ENCODE results near the gene CACNA1C. TPM values are rescaled to one million over a fixed set of nuclear protein-coding genes. Genes with fewer than 3 reads are reported as not detected.

The CACNA1C gene
- total RNA-seq, 2 donors from 2014 or later, result 0.84 to 10.2 TPM

- no peaks in the 10 kb centered on the region for H3K9me3 ChIP-seq
- H3K4me1 ChIP-seq, result no peaks in the 10 kb centered on the region
- intact Hi-C loops (cut with DNase I), result no loop called here
- no peak overlapping the region for H3K27ac ChIP-seq
- no peak overlapping the region for H3K4me3 ChIP-seq
- H3K36me3 ChIP-seq, result no peaks in the 10 kb centered on the region
- H3K9ac ChIP-seq (ENCODE audit: low read depth in 2 of 2, low read length in 2 of 2), result no peak overlapping the region
- H3K27me3 ChIP-seq, result no peaks in the 10 kb centered on the region
- DNase-seq, result no peak
- TF ChIP-seq CTCF (IDR thresholded peaks at IDR 0.05), result no peak
Observed at GRCh38 chr12:2231011-2231595, 178.3 kb downstream of the CACNA1C start.

- Histone ChIP-seq H3K36me3 (no peaks in the 10 kb centered on the region), H3K27me3 (no peaks in the 10 kb centered on the region), H3K9ac (ENCODE audit: low read depth in 2 of 2, low read length in 2 of 2) (no peak overlapping the region), H3K4me1 (no peaks in the 10 kb centered on the region), H3K4me3 (no peak overlapping the region), H3K9me3 (no peaks in the 10 kb centered on the region), H3K27ac (no peak overlapping the region)
- intact Hi-C loops (cut with DNase I), result no loop called here
- no peak for TF ChIP-seq CTCF (IDR thresholded peaks at IDR 0.05)
- DNase-seq, result no peak
Observed at GRCh38 chr12:2231956-2232355, 179.2 kb downstream of the CACNA1C start.

GRCh38 chr12:2233034-2233433 lies 180.2 kb downstream of the CACNA1C start:
- no peak overlapping the region for H3K27ac ChIP-seq
- intact Hi-C loops (cut with DNase I), result no loop called here
- H3K4me1 ChIP-seq, result no peaks in the 10 kb centered on the region
- no peak for DNase-seq
- H3K9me3 ChIP-seq, result no peaks in the 10 kb centered on the region
- no peaks in the 10 kb centered on the region for H3K27me3 ChIP-seq
- no peaks in the 10 kb centered on the region for H3K36me3 ChIP-seq
- H3K4me3 ChIP-seq, result no peak overlapping the region
- no peak for TF ChIP-seq CTCF (IDR thresholded peaks at IDR 0.05)
- H3K9ac ChIP-seq (ENCODE audit: low read depth in 2 of 2, low read length in 2 of 2), result no peak overlapping the region

GRCh38 chr12:2234091-2234490 lies 181.3 kb downstream of the CACNA1C start:
- no peak overlapping the region for H3K9ac ChIP-seq (ENCODE audit: low read depth in 2 of 2, low read length in 2 of 2)
- H3K9me3 ChIP-seq, result no peaks in the 10 kb centered on the region
- no peak for DNase-seq
- TF ChIP-seq CTCF (IDR thresholded peaks at IDR 0.05), result no peak
- H3K27me3 ChIP-seq, result no peaks in the 10 kb centered on the region
- no peaks in the 10 kb centered on the region for H3K4me1 ChIP-seq
- H3K27ac ChIP-seq, result no peak overlapping the region
- intact Hi-C loops (cut with DNase I), result no loop called here
- no peak overlapping the region for H3K4me3 ChIP-seq
- no peaks in the 10 kb centered on the region for H3K36me3 ChIP-seq

- no peaks in the 10 kb centered on the region for H3K27me3 ChIP-seq
- H3K9ac ChIP-seq (ENCODE audit: low read depth in 2 of 2, low read length in 2 of 2), result no peak overlapping the region
- H3K27ac ChIP-seq, result no peak overlapping the region
- no peak for TF ChIP-seq CTCF (IDR thresholded peaks at IDR 0.05)
- H3K4me1 ChIP-seq, result no peaks in the 10 kb centered on the region
- H3K4me3 ChIP-seq, result no peak overlapping the region
- intact Hi-C loops (cut with DNase I), result no loop called here
- no peak for DNase-seq
- no peaks in the 10 kb centered on the region for H3K36me3 ChIP-seq
- no peaks in the 10 kb centered on the region for H3K9me3 ChIP-seq
Observed at GRCh38 chr12:2234646-2235350, 182.0 kb downstream of the CACNA1C start.
